ACHN (cell line): ENCODE measurements around the gene XYLT2.
"Not testable (repeated sequence)": the region's sequence is repeated elsewhere in the genome, so short reads cannot be mapped to it uniquely, and the experiment has no call there.

Experiments
- DNase-seq: peaks from one replicate; pipeline ENCODE4 v3.0.0-alpha.2; 2015
- in situ Hi-C: cut with HindIII; loops from 2 replicates; pipeline ENCODE4 v1.10.0; 2017; ENCODE audit warnings: low sequenced_read_pairs, low pct_ligation_motif_present, low pct_unique_long_range_greater_than_20kb

XYLT2 gene

GRCh38 chr17:50345432-50346312, at the start of gene XYLT2:
TSS of gene XYLT2 (plus strand) at chr17:50346126. CDS start at chr17:50346141, 15 bp downstream.
- in situ Hi-C loops = no loop called here
- peak; percentile 88 for DNase-seq

GRCh38 chr17:50297407-50297865, 48.5 kb upstream of the XYLT2 start:
- in situ Hi-C loops = no loop called here
- peak; percentile 59 for DNase-seq

GRCh38 chr17:50298018-50298417, 47.9 kb upstream of the XYLT2 start:
- DNase-seq = no peak
- in situ Hi-C loops = no loop called here

- DNase-seq = no peak
- in situ Hi-C loops = no loop called here
Measured at GRCh38 chr17:50299776-50300175, 46.1 kb upstream of the XYLT2 start.

GRCh38 chr17:50300824-50301223, 45.1 kb upstream of the XYLT2 start:
- in situ Hi-C loops, DNase-seq: not testable (repeated sequence)

- in situ Hi-C loops = no loop called here
- DNase-seq = no peak
Measured at GRCh38 chr17:50301891-50302584, 43.9 kb upstream of the XYLT2 start.

GRCh38 chr17:50303051-50303450, 42.9 kb upstream of the XYLT2 start:
- DNase-seq = no peak
- in situ Hi-C loops = no loop called here

GRCh38 chr17:50303596-50303995, 42.3 kb upstream of the XYLT2 start:
- in situ Hi-C loops = no loop called here
- DNase-seq = no peak

GRCh38 chr17:50304781-50305404, 41.0 kb upstream of the XYLT2 start:
- DNase-seq = no peak
- in situ Hi-C loops = no loop called here

- in situ Hi-C loops = no loop called here
Measured at GRCh38 chr17:50307654-50308053, 38.3 kb upstream of the XYLT2 start.

GRCh38 chr17:50308666-50309065, 37.3 kb upstream of the XYLT2 start:
- DNase-seq = no peak
- in situ Hi-C loops = no loop called here

More at GRCh38 chr17:50307654-50308053, 38.3 kb upstream of the XYLT2 start:
- DNase-seq = no peak

- no peak for DNase-seq
- in situ Hi-C loops = no loop called here
Measured at GRCh38 chr17:50310455-50311111, 35.3 kb upstream of the XYLT2 start.

- in situ Hi-C loops = no loop called here
- no peak for DNase-seq
Measured at GRCh38 chr17:50311112-50311460, 34.8 kb upstream of the XYLT2 start.

- in situ Hi-C loops = no loop called here
- DNase-seq = no peak
Measured at GRCh38 chr17:50311483-50311882, 34.4 kb upstream of the XYLT2 start.

- no peak for DNase-seq
- in situ Hi-C loops = no loop called here
Measured at GRCh38 chr17:50312308-50312707, 33.6 kb upstream of the XYLT2 start.

GRCh38 chr17:50314456-50315011, 31.4 kb upstream of the XYLT2 start:
- no peak for DNase-seq
- in situ Hi-C loops = no loop called here

GRCh38 chr17:50316016-50316587, 29.8 kb upstream of the XYLT2 start:
- in situ Hi-C loops = no loop called here

GRCh38 chr17:50316660-50317059, 29.3 kb upstream of the XYLT2 start:
- in situ Hi-C loops, DNase-seq: not testable (repeated sequence)

More at GRCh38 chr17:50316016-50316587, 29.8 kb upstream of the XYLT2 start:
- DNase-seq = no peak
